ENCODE results near the gene EXOC4.

The EXOC4 gene

GRCh38 chr7:133936074-133936473 is 683.2 kb downstream of the EXOC4 start:
- POLR2A ChIA-PET: no interaction called here
- CTCF ChIA-PET: no interaction called here
- H3K4me3 ChIP-seq (ENCODE audit: low read depth, low read length): no peak overlapping the region
- H3K36me3 ChIP-seq (ENCODE audit: control insufficient read depth in 2 of 2, insufficient read depth in 1 of 2, low read length in 2 of 2): no peaks in the 10 kb centered on the region
- peaks cover 27% of the 10 kb centered on the region for H3K4me1 ChIP-seq (ENCODE audit: control insufficient read depth, insufficient read depth, low read length)
- H3K27ac ChIP-seq (ENCODE audit: extremely low read depth, low read depth, low read length): no peak overlapping the region; the same call in 1 of the 2 replicates
- no peaks in the 10 kb centered on the region for H3K9me3 ChIP-seq (ENCODE audit: control insufficient read depth, insufficient read depth, low read depth, low read length)
- TF ChIP-seq ZSCAN18 (tag by site-specific recombination; IDR thresholded peaks at IDR 0.05) (no peak), ZBTB20 (tag by site-specific recombination; IDR thresholded peaks at IDR 0.05) (no peak), ZNF843 (tag by site-specific recombination; IDR thresholded peaks at IDR 0.05) (peak; percentile 83; the same call in 1 of the 2 replicates), REPIN1 (tag by site-specific recombination; IDR thresholded peaks at IDR 0.05; ENCODE audit: low read depth) (no peak), WT1 (tag by site-specific recombination; IDR thresholded peaks at IDR 0.05) (peak; percentile 41; the same call in 1 of the 2 replicates), ZNF366 (tag by site-specific recombination; conservative IDR thresholded peaks at IDR 0.05) (peak; percentile 51; the same call in 1 of the 2 replicates), PRDM10 (tag by site-specific recombination; IDR thresholded peaks at IDR 0.05) (no peak), ZNF140 (tag by site-specific recombination; IDR thresholded peaks at IDR 0.05) (no peak), FEZF1 (tag by site-specific recombination; IDR thresholded peaks at IDR 0.05) (peak; percentile 54), KLF10 (tag by site-specific recombination; IDR thresholded peaks at IDR 0.05) (0 out of 2 replicates have a peak, but pooled peaks have one; percentile 65), ZNF530 (tag by site-specific recombination; IDR thresholded peaks at IDR 0.05; ENCODE audit: low read depth) (no peak), ZNF280D (tag by site-specific recombination; IDR thresholded peaks at IDR 0.05) (no peak), SETDB1 (IDR thresholded peaks at IDR 0.05; ENCODE audit: insufficient read length, low read length) (no peak), ZNF335 (tag by site-specific recombination; conservative IDR thresholded peaks at IDR 0.05) (0 out of 2 replicates have a peak, but pooled peaks have one; percentile 11), ZNF398 (tag by site-specific recombination; IDR thresholded peaks at IDR 0.05) (no peak), ZNF302 (tag by site-specific recombination; IDR thresholded peaks at IDR 0.05; ENCODE audit: low read depth) (no peak), ZNF629 (tag by site-specific recombination; IDR thresholded peaks at IDR 0.05) (peak; percentile 81), GLI2 (tag by site-specific recombination; IDR thresholded peaks at IDR 0.05; ENCODE audit: borderline replicate concordance, low read depth) (peak; percentile 53; the same call in 1 of the 2 replicates), ZIC2 (tag by site-specific recombination; IDR thresholded peaks at IDR 0.05) (no peak), ZNF223 (tag by site-specific recombination; IDR thresholded peaks at IDR 0.05) (no peak), TRIM28 (IDR thresholded peaks at IDR 0.05; ENCODE audit: borderline replicate concordance, low read length) (no peak), PRDM4 (tag by site-specific recombination; IDR thresholded peaks at IDR 0.05) (0 out of 2 replicates have a peak, but pooled peaks have one; percentile 15), ZNF10 (tag by site-specific recombination; IDR thresholded peaks at IDR 0.05) (no peak), OSR2 (tag by site-specific recombination; IDR thresholded peaks at IDR 0.05) (peak; percentile 63), ZNF292 (tag by site-specific recombination; IDR thresholded peaks at IDR 0.05; ENCODE audit: borderline replicate concordance, low read depth) (no peak), ZNF311 (tag by site-specific recombination; IDR thresholded peaks at IDR 0.05; ENCODE audit: borderline replicate concordance) (no peak), ZNF211 (tag by site-specific recombination; IDR thresholded peaks at IDR 0.05; ENCODE audit: low read depth) (no peak)
